ENCODE results near the gene ITPR1.

Gene ITPR1

GRCh38 chr3:4655145-4656045, 162.2 kb downstream of the ITPR1 start:
- no peak for DNase-seq

- DNase-seq, result peak; percentile 80
Observed at GRCh38 chr3:4656059-4656458, 162.9 kb downstream of the ITPR1 start.

GRCh38 chr3:4656626-4657328, 163.6 kb downstream of the ITPR1 start:
- no peak for DNase-seq

- DNase-seq, result no peak
Observed at GRCh38 chr3:4660936-4661335, 167.8 kb downstream of the ITPR1 start.

- no peak for DNase-seq
Observed at GRCh38 chr3:4664412-4664811, 171.3 kb downstream of the ITPR1 start.

GRCh38 chr3:4665197-4665596, 172.0 kb downstream of the ITPR1 start:
- no peak for DNase-seq

GRCh38 chr3:4666071-4666470, 172.9 kb downstream of the ITPR1 start:
- no peak for DNase-seq

- no peak for DNase-seq
Observed at GRCh38 chr3:4670352-4670751, 177.2 kb downstream of the ITPR1 start.

GRCh38 chr3:4672725-4673275, 179.7 kb downstream of the ITPR1 start:
- no peak for DNase-seq

GRCh38 chr3:4674216-4674615, 181.1 kb downstream of the ITPR1 start:
- peak; percentile 62 for DNase-seq

- DNase-seq, result no peak
Observed at GRCh38 chr3:4675704-4676103, 182.6 kb downstream of the ITPR1 start.

GRCh38 chr3:4678320-4678719, 185.2 kb downstream of the ITPR1 start:
- DNase-seq, result no peak

GRCh38 chr3:4680227-4680691, 187.1 kb downstream of the ITPR1 start:
- peak; percentile 27 for DNase-seq

GRCh38 chr3:4680871-4681300, 187.7 kb downstream of the ITPR1 start:
- peak; percentile 79 for DNase-seq

- no peak for DNase-seq
Observed at GRCh38 chr3:4681301-4681700, 188.2 kb downstream of the ITPR1 start.

GRCh38 chr3:4684117-4684516, 191.0 kb downstream of the ITPR1 start:
- no peak for DNase-seq

- no peak for DNase-seq
Observed at GRCh38 chr3:4684976-4685375, 191.8 kb downstream of the ITPR1 start.

- DNase-seq, result no peak
Observed at GRCh38 chr3:4685673-4686345, 192.7 kb downstream of the ITPR1 start.

- no peak for DNase-seq
Observed at GRCh38 chr3:4686619-4687018, 193.5 kb downstream of the ITPR1 start.

GRCh38 chr3:4687167-4687566, 194.0 kb downstream of the ITPR1 start:
- DNase-seq, result no peak

GRCh38 chr3:4687596-4687995, 194.4 kb downstream of the ITPR1 start:
- no peak for DNase-seq

- no peak for DNase-seq
Observed at GRCh38 chr3:4688411-4688810, 195.3 kb downstream of the ITPR1 start.

GRCh38 chr3:4689021-4689420, 195.9 kb downstream of the ITPR1 start:
- DNase-seq, result no peak
